GM18526 (cell line): ENCODE data around the gene PNPLA1.

Experiments
- POLR2A ChIP-seq: IDR thresholded peaks from 3 replicates; pipeline ENCODE4 v1.6.1; 2011; ENCODE audit not compliant: insufficient read length; ENCODE audit errors: extremely low read depth

Gene PNPLA1

DNA sequence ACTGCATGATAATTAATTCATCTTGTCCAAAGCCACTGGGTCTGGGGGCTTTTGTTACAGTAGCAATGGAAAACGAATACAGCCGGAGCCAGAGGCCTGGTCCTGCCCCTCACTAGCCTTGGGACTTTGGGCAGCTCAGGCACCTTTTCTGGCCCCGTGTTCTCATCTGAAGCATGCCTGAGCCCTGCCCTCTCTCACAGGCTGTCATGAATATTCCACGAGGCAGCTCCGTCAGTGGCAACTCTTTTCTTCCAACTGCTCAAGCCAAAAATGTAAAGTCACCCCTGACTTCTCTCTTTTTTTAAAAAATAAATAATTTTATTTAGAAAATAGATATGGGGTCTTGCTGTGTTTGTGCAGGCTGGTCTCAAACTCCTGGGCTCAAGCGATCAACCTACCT, 61.5 kb downstream of the PNPLA1 start:
- TF ChIP-seq POLR2A, result no peak

DNA sequence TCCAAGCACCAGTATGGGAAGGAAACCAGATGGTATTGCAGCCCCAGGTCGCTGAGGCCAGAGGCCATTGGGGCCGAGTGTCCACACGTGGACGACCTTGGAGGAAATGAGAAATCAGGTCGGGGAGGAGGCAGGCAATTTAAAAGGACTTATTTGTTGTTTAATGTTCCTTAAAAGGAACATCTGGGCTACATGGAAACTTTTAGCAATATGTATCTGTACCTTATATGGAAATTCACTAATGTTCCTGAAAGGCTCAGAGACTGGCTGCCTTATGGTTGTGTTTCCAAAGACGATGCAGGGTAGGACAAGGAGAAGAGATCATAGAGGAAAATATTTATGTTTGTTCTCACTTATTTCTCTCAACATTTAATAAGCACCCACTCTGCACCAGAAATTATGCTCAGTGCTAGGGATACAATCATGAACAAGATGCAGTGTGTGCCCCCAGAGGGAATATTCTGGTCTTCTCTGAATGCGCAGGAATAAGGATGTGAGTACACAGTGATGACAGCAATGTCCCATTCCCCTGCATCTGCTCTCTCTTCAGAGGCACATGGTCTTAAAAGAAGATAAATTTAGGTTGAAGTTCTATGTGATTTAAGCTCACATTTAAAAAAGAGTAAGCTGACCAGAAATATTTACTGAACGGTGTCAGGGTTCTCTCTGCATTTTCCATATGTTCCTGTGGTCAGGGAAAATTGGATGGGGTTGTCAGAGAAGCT, 63.5 kb downstream of the PNPLA1 start:
- TF ChIP-seq POLR2A, result no peak

- no peak for TF ChIP-seq POLR2A
These were observed 64.3 kb downstream of the PNPLA1 start for GRCh38 chr6:36333931-36334725.

GRCh38 chr6:36334832-36335459, 65.1 kb downstream of the PNPLA1 start:
- TF ChIP-seq POLR2A, result no peak

GRCh38 chr6:36335465-36336207, 65.8 kb downstream of the PNPLA1 start:
- TF ChIP-seq POLR2A, result no peak

DNA sequence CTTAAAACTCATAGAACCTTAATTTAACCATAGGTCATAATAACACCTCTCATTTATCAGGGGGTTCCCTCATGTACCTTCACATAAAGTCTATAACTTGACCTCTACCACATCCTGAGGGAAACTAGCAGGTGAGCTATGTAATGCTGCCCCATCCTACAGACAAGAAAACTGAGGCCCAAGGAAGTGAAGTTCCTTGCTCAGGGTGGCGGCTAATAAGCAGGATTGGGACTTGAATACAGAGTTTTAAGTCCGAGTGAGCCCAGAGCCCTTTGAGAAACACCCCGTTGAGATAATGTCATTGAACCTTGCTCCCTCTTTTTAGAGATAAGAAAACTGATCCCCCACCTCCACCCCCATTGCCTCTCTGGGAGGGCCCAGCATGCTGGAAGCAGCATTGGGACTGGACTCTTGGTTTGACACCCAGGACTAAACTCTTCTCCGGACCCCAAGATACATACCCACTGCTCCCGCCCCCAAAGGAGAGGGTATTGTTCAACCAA, 66.4 kb downstream of the PNPLA1 start:
- no peak for TF ChIP-seq POLR2A

DNA sequence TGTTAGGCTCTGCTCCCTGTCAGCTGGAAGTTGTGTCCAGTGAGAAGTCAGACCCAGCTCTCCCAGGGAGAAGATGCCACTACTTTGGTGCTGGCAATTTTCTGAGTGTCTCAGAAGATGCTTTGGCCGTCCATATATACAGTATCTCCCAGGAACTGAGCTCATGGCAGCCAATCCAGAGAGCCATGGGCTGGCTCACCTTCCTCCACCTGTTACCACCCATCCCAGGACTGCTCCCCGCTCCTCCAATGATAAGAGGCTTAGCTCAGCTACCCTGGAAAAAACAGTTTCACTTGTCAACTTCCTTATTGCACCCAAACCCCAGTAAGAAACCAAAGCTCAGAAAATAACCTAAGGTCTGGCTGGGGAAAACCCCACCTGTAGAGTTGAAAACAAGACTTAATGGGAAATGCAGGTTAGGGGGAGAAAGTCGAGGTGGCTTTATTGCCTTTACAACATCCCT, 67.0 kb downstream of the PNPLA1 start, which contains the start of gene BNIP5:
BNIP5 (minus strand) TSS at position 110 of the 463 bp plus-strand sequence. CDS start 6,198 bp downstream, outside the sequence.
- no peak for TF ChIP-seq POLR2A

DNA sequence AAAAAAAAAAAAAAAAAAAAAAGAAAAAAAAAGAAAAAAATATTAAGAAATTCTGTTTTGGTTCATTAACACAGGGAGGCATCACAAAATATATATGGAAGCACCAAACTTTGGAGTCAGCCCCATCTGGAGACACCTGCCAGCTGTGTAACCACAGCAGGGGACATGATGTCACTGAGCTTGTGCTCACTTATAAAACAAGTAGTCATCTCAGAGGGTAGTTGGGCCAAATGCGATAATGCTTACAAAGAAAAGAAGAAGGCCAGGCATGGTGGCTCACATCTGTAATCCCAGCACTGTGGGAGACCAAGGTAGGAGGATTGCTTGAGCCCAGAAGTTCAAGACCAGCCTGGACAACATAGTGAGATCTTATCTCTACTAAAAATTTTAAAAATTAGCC, 68.0 kb downstream of the PNPLA1 start:
- no peak for TF ChIP-seq POLR2A

DNA sequence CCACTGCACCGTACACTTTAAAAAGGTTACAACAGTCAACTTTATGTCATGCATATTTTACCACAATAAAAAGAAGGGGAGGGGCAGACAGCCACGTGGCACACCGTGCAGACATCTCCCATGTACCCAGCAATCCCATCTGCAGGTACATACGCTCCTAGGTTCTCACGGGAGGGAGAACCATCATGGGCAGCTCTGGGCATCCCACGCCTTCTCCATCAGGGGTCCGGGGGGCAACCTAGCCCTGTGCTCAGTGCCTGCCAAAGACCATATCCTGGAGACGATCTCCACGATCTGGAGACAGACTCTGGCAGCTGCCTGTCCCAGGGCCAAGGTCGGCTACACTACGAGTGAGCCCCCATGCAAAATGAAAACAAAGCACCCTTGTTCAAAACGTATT, 69.3 kb downstream of the PNPLA1 start:
- TF ChIP-seq POLR2A, result no peak

GRCh38 chr6:36340306-36340617, 70.4 kb downstream of the PNPLA1 start:
- TF ChIP-seq POLR2A, result no peak

DNA sequence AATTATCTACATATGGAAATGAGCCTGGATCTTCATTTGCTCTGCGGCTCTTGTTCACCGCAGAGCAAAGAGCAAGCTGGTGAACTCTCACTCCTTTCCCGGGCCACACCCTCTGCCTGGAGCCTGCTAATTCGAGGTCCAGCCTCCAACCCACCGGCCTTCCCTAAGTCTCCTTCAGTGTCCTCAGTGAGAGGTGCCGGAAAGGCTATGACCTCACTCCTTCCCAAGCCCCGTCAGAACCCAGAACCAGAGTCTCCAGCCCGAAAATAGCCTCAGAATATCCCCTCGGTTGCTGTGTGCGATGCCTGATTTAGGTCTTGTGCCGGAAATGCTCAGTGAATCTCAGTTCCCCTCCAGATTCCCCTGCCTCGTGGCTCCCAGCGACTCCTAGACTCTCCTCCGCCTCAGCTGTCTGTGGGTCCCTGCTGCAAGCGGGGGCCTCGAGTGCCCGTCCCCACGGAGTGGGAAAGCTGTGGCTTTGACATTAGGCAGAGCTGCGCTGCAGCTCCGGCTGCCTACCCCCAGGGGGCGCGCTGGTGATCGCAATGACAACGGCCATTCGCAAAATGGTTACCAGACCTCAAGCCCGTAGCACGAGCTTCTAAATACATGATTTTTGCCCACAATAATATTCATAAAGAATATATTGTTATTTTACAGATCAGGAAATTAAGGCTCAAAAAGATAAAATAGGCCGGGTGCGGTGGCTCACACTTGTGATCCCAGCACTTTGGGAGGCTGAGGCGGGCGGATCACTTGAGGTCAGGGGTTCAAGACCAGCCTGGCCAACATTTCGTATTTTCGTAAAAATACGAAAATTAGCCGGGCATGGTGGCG, 71.0 kb downstream of the PNPLA1 start:
- TF ChIP-seq POLR2A, result no peak

- no peak for TF ChIP-seq POLR2A
These were observed 73.3 kb downstream of the PNPLA1 start for GRCh38 chr6:36343109-36343680.

- TF ChIP-seq POLR2A, result no peak
These were observed 76.0 kb downstream of the PNPLA1 start for GRCh38 chr6:36345681-36346466.
